Endothelial cell of umbilical vein (primary cell): Measurements from ENCODE around the gene PIK3CG. TPM values are rescaled to one million over a fixed set of nuclear protein-coding genes. Genes with fewer than 3 reads are reported as not detected.

Experiments
- BruUV-seq: library from RNA; stranded (reverse); fragments of 400-500 nt; replicated peaks from 2 replicates; lab custom pipeline; 2021; lab: Mats Ljungman, UMichigan
- CTCF ChIA-PET: fragments of 300-600, 350-600 bp; sonication (Branson Sonifier 250); formaldehyde crosslinking; loops from one replicate; lab custom pipeline; 2021; ENCODE audit warnings: antibody characterized with exemption, inconsistent platforms; lab: Charles Lee
- POLR2A ChIA-PET: fragments of 300-600, 350-600 bp; sonication (Branson Sonifier 250); formaldehyde crosslinking; loops from one replicate; lab custom pipeline; 2021; ENCODE audit warnings: antibody characterized with exemption, inconsistent platforms; lab: Charles Lee
- DNase-seq: peaks from one replicate; pipeline ENCODE4 v3.0.0-alpha.2; 2011; ENCODE audit warnings: low read depth, low spot score
- FAIRE-seq: peaks from 2 replicates; lab custom pipeline; 2011; peaks lifted over from hg19 to GRCh38; lab: Jason Lieb, UNC
- H2AFZ ChIP-seq: 2 replicates; pipeline ENCODE4 v1.6.0; 2012; ENCODE audit warnings: low read depth, low read length, control low read depth, inconsistent platforms
- H3K27ac ChIP-seq: 2 replicates; pipeline ENCODE4 v1.5.1; 2011; ENCODE audit warnings: low read depth, mild to moderate bottlenecking, control low read depth, low read length, moderate library complexity; ENCODE audit not compliant: insufficient read depth
- H3K27me3 ChIP-seq, 2 experiments: 2 replicates each; pipeline versions ENCODE4 v1.6.0 to v1.6.1; 2011; ENCODE audit warnings: low read length in 2 of 2, mixed read lengths in 1 of 2; ENCODE audit not compliant: control insufficient read depth in 2 of 2, insufficient read depth in 2 of 2
- H3K36me3 ChIP-seq, 2 experiments: 2 replicates in 1 of 2; 3 replicates in 1 of 2; pipeline ENCODE4 v1.5.1; 2011; ENCODE audit warnings: low read length in 2 of 2, mild to moderate bottlenecking in 1 of 2, moderate library complexity in 1 of 2; ENCODE audit not compliant: control insufficient read depth in 2 of 2, insufficient read depth in 2 of 2; ENCODE audit errors: extremely low read depth in 1 of 2
- H3K4me1 ChIP-seq: 3 replicates; pipeline ENCODE4 v1.5.1; 2011; ENCODE audit warnings: mild to moderate bottlenecking, low read length; ENCODE audit not compliant: control insufficient read depth, insufficient read depth; ENCODE audit errors: extremely low read depth
- H3K4me2 ChIP-seq: 2 replicates; pipeline ENCODE4 v1.6.1; 2011; ENCODE audit warnings: low read length, control low read depth, mixed read lengths; ENCODE audit not compliant: insufficient read depth
- H3K4me3 ChIP-seq, 3 experiments: fragments of 200-600 bp in 1 of 3; sonication (generic), shearing (Covaris generic) in 1 of 3; replicated peaks in 1 of 3; 2 replicates each; pipeline ENCODE4 v1.5.1; 2011 to 2016; ENCODE audit warnings: control low read depth in 3 of 3, low read length in 3 of 3, mild to moderate bottlenecking in 2 of 3, inconsistent platforms in 1 of 3, low read depth in 1 of 3, moderate library complexity in 1 of 3; ENCODE audit not compliant: insufficient read depth in 1 of 3
- H3K79me2 ChIP-seq: 2 replicates; pipeline ENCODE4 v1.6.0; 2012; ENCODE audit warnings: low read length, inconsistent platforms; ENCODE audit not compliant: control insufficient read depth, insufficient read depth
- H3K9ac ChIP-seq: replicated peaks from 2 replicates; pipeline ENCODE3; 2011; ENCODE audit warnings: low read length, control low read depth; ENCODE audit not compliant: insufficient read depth; ENCODE audit errors: extremely low read depth
- H3K9me1 ChIP-seq: replicated peaks from 3 replicates; pipeline ENCODE4 v1.6.0; 2011; ENCODE audit warnings: mild to moderate bottlenecking, low read length; ENCODE audit not compliant: control insufficient read depth, insufficient read depth; ENCODE audit errors: extremely low read depth
- H3K9me3 ChIP-seq: replicated peaks from 2 replicates; pipeline ENCODE4 v1.5.1; 2012; ENCODE audit warnings: low read length, inconsistent platforms; ENCODE audit not compliant: control insufficient read depth, insufficient read depth
- H4K20me1 ChIP-seq: replicated peaks from 2 replicates; pipeline ENCODE3; 2011; ENCODE audit warnings: mild to moderate bottlenecking, low read length; ENCODE audit not compliant: control insufficient read depth, insufficient read depth; ENCODE audit errors: extremely low read depth
- EZH2 ChIP-seq: IDR thresholded peaks from 2 replicates; pipeline ENCODE4 v1.6.1; 2012; ENCODE audit warnings: borderline replicate concordance, low read depth, mild to moderate bottlenecking, moderate library complexity, low read length, inconsistent platforms; ENCODE audit not compliant: severe bottlenecking
- FOS ChIP-seq: IDR thresholded peaks from 2 replicates; pipeline ENCODE4 v1.6.1; 2011; ENCODE audit warnings: mild to moderate bottlenecking, low read length, moderate library complexity, borderline replicate concordance; ENCODE audit not compliant: insufficient read depth
- GATA2 ChIP-seq: IDR thresholded peaks from 2 replicates; pipeline ENCODE4 v1.7.0; 2011; ENCODE audit warnings: low read depth, mild to moderate bottlenecking, moderate library complexity, mixed read lengths, low read length; ENCODE audit not compliant: insufficient read length, insufficient read depth
- JUN ChIP-seq: IDR thresholded peaks from 2 replicates; pipeline ENCODE4 v1.6.1; 2011; ENCODE audit warnings: borderline replicate concordance, low read depth; ENCODE audit not compliant: insufficient read length, insufficient read depth
- MYC ChIP-seq: IDR thresholded peaks from one replicate; pipeline ENCODE4 v1.6.1; 2011; ENCODE audit warnings: mild to moderate bottlenecking, low read depth, low read length
- POLR2A ChIP-seq: IDR thresholded peaks from 2 replicates; pipeline ENCODE4 v1.6.1; 2012; ENCODE audit warnings: low read depth, mild to moderate bottlenecking, control low read depth, low read length
- POLR2AphosphoS5 ChIP-seq: IDR thresholded peaks from 2 replicates; pipeline ENCODE4 v1.6.1; 2012; ENCODE audit warnings: low read depth, mild to moderate bottlenecking, control low read depth, low read length, moderate library complexity; ENCODE audit not compliant: insufficient read depth
- dilution Hi-C: fragments of 300-500 bp; cut with MboI; formaldehyde crosslinking; loops from one replicate; pipeline ENCODE4 v1.15.0; 2019; ENCODE audit warnings: low sequenced_read_pairs; ENCODE audit not compliant: extremely low pct_ligation_motif_present
- intact Hi-C: fragments of 100-400 bp; cut with micrococcal nuclease; formaldehyde crosslinking; loops from one replicate; pipeline ENCODE4 v1.10.0; 2022
- polyA plus RNA-seq, 4 experiments: library from polyadenylated mRNA; depleted of rRNA in 3 of 4; stranded (reverse) in 3 of 4; unstranded in 1 of 4; fragments of >200 nt; gene quantifications; 2 replicates each; pipeline versions ENCODE4 v1.2.1 to v1.2.3, GENCODE V29; 2011 to 2012; ENCODE audit warnings: missing spikeins in 1 of 4
- total RNA-seq: library from RNA; stranded (reverse); gene quantifications from 2 replicates; pipeline ENCODE4 v1.2.3, GENCODE V29; 2021
- TF ChIP-seq, protein P1 (sequence below), 2 donors: IDR thresholded peaks; 1 replicate in 1 of 2; 2 replicates in 1 of 2; pipeline ENCODE4 v1.5.1; 2011; ENCODE audit warnings: low read length in 2 of 2, mild to moderate bottlenecking in 2 of 2, moderate library complexity in 2 of 2, control low read depth in 1 of 2, inconsistent platforms in 1 of 2, low read depth in 1 of 2; ENCODE audit not compliant: insufficient read depth in 1 of 2; ENCODE audit errors: extremely low read depth in 1 of 2
- TF ChIP-seq, protein P2 (sequence below): IDR thresholded peaks from 2 replicates; pipeline ENCODE4 v1.6.1; 2011; ENCODE audit not compliant: insufficient read depth, insufficient read length

PIK3CG gene
- total and polyA plus RNA-seq, 2 donors (not counting 3 experiments of a cell fraction or from before 2014, with no cell fraction given), result 1.2 to 6.2 TPM

DNA sequence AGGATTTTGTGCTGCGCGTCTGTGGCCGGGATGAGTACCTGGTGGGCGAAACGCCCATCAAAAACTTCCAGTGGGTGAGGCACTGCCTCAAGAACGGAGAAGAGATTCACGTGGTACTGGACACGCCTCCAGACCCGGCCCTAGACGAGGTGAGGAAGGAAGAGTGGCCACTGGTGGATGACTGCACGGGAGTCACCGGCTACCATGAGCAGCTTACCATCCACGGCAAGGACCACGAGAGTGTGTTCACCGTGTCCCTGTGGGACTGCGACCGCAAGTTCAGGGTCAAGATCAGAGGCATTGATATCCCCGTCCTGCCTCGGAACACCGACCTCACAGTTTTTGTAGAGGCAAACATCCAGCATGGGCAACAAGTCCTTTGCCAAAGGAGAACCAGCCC, 3.3 kb downstream of the PIK3CG start:
- H3K9me1 ChIP-seq, result no peaks in the 10 kb centered on the region
- H3K9ac ChIP-seq, result no peak overlapping the region
- no peak for DNase-seq
- H3K79me2 ChIP-seq, result peaks cover 13% of the 10 kb centered on the region
- H3K4me2 ChIP-seq, result no peak overlapping the region
- intact Hi-C loops, result loop anchor here (5.0 kb wide), 1 partner anchor 91 kb away; no protein-coding TSS in a partner anchor
- H3K9me3 ChIP-seq, result no peaks in the 10 kb centered on the region
- peaks cover 32% of the 10 kb centered on the region for H3K4me1 ChIP-seq
- BruUV-seq, result no TSS peak
- H3K27ac ChIP-seq, result no peak overlapping the region
- no peak overlapping the region for H2AFZ ChIP-seq
- dilution Hi-C loops, result no loop called here
- no peaks in the 10 kb centered on the region for H4K20me1 ChIP-seq
- TF ChIP-seq POLR2AphosphoS5, result no peak
- TF ChIP-seq, protein P1, sequence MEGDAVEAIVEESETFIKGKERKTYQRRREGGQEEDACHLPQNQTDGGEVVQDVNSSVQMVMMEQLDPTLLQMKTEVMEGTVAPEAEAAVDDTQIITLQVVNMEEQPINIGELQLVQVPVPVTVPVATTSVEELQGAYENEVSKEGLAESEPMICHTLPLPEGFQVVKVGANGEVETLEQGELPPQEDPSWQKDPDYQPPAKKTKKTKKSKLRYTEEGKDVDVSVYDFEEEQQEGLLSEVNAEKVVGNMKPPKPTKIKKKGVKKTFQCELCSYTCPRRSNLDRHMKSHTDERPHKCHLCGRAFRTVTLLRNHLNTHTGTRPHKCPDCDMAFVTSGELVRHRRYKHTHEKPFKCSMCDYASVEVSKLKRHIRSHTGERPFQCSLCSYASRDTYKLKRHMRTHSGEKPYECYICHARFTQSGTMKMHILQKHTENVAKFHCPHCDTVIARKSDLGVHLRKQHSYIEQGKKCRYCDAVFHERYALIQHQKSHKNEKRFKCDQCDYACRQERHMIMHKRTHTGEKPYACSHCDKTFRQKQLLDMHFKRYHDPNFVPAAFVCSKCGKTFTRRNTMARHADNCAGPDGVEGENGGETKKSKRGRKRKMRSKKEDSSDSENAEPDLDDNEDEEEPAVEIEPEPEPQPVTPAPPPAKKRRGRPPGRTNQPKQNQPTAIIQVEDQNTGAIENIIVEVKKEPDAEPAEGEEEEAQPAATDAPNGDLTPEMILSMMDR (IDR thresholded peaks at IDR 0.05; ENCODE audit: extremely low read depth in 1 of 2, insufficient read depth in 1 of 2, low read depth in 1 of 2, low read length in 2 of 2), result no peak
- TF ChIP-seq, protein P2, sequence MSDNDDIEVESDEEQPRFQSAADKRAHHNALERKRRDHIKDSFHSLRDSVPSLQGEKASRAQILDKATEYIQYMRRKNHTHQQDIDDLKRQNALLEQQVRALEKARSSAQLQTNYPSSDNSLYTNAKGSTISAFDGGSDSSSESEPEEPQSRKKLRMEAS, result no peak
- H3K4me3 ChIP-seq, result no peak overlapping the region
- no peak for FAIRE-seq
- H3K27me3 ChIP-seq, result no peaks in the 10 kb centered on the region
- ChIA-PET CTCF (no interaction called here), POLR2A (no interaction called here)
- H3K36me3 ChIP-seq, result no peaks in the 10 kb centered on the region

DNA sequence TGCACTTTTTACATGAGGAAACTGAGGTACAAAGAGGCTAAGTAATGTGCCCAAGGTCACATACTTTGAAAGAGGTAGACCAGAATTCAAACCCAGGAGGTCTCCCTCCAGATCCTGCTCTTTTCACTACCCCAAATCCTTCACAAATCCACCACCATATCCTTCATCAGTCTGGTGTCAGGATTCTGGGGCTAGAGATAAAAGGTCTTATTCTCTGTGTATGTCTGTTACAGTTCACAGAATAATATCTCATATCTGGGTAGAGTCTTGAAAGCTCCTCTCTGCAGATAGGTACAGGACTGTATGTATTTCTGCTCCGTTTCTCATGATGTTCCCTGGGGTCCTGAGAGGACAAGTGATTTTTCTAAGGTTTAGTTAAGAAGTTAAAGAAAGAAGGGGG, 4.9 kb downstream of the PIK3CG start:
- Histone ChIP-seq H3K9me3 (no peaks in the 10 kb centered on the region), H2AFZ (no peak overlapping the region), H3K9me1 (no peaks in the 10 kb centered on the region), H3K4me3 (no peak overlapping the region), H4K20me1 (no peaks in the 10 kb centered on the region), H3K36me3 (no peaks in the 10 kb centered on the region), H3K27me3 (no peaks in the 10 kb centered on the region), H3K79me2 (peaks cover 13% of the 10 kb centered on the region), H3K4me1 (peaks cover 23% of the 10 kb centered on the region), H3K9ac (no peak overlapping the region), H3K27ac (no peak overlapping the region), H3K4me2 (no peak overlapping the region)
- intact Hi-C loops, result loop anchor here (5.0 kb wide), 1 partner anchor 93 kb away; no protein-coding TSS in a partner anchor
- no peak for DNase-seq
- ChIA-PET CTCF (interaction anchor here (1.4 kb wide), 1 partner anchor 75 kb away, joined by 3 read pairs; no protein-coding TSS in a partner anchor), POLR2A (no interaction called here)
- no peak for FAIRE-seq
- dilution Hi-C loops, result no loop called here
- TF ChIP-seq POLR2AphosphoS5 (no peak), MYC (no peak), FOS (no peak), POLR2A (no peak), JUN (no peak), GATA2 (no peak), EZH2 (no peak)
- TF ChIP-seq, protein P1 (IDR thresholded peaks at IDR 0.05; ENCODE audit: extremely low read depth in 1 of 2, insufficient read depth in 1 of 2, low read depth in 1 of 2, low read length in 2 of 2), result no peak
- TF ChIP-seq, protein P2, result no peak
- BruUV-seq, result no TSS peak
